Psoas muscle (tissue), 8 donors: Measurements from ENCODE around the gene CBL. TPM values are rescaled to one million over a fixed set of nuclear protein-coding genes. Genes with fewer than 3 reads are reported as not detected.
"Not testable (repeated sequence)": the region's sequence is repeated elsewhere in the genome, so short reads cannot be mapped to it uniquely, and the experiment has no call there.

Source experiments
- ATAC-seq, 4 donors: fragments of 200-7000 bp; cut with Tn5 transposase; one replicate each; pipeline ENCODE4 v1.9.1; 2020; ENCODE audit warnings: moderate library complexity in 3 of 4, mild to moderate bottlenecking in 2 of 4
- DNase-seq, 2 donors: peaks; one replicate each; pipeline ENCODE4 v3.0.0-alpha.2; 2020
- H3K27ac ChIP-seq: fragments of 200-600 bp; one replicate; pipeline ENCODE4 v1.8.0; 2022
- H3K27me3 ChIP-seq, 3 donors: fragments of 200-600 bp in 1 of 3; one replicate each; pipeline versions ENCODE4 v1.6.1 to v1.8.0; 2013 to 2022; ENCODE audit warnings: low read length in 2 of 3, mild to moderate bottlenecking in 2 of 3, moderate library complexity in 1 of 3; ENCODE audit not compliant: insufficient read depth in 3 of 3
- H3K36me3 ChIP-seq, 2 donors: fragments of 200-600 bp in 1 of 2; one replicate each; pipeline versions ENCODE4 v1.6.1 to v1.8.0; 2013 to 2022; ENCODE audit warnings: low read depth in 1 of 2, mild to moderate bottlenecking in 1 of 2, moderate library complexity in 1 of 2; ENCODE audit not compliant: insufficient read depth in 1 of 2
- H3K4me1 ChIP-seq: fragments of 200-600 bp; one replicate; pipeline ENCODE4 v1.8.0; 2022
- H3K4me3 ChIP-seq: fragments of 200-600 bp; one replicate; pipeline ENCODE4 v1.8.0; 2022; ENCODE audit warnings: mild to moderate bottlenecking
- H3K9me3 ChIP-seq: fragments of 200-600 bp; one replicate; pipeline ENCODE4 v1.8.0; 2022
- CTCF ChIP-seq: fragments of 200-600 bp; IDR thresholded peaks from one replicate; pipeline ENCODE4 v1.8.0; 2022; ENCODE audit warnings: antibody characterized with exemption
- WGBS, 3 donors: extraction: QIAGEN DNeasy Blood & Tissue Kit; methylation state at CpG; one replicate each; pipeline versions ENCODE4 v1.1.6 to v1.1.7; 2013; 5-methylcytosine and 5-hydroxymethylcytosine counted together
- intact Hi-C, 2 donors: fragments of 100-400 bp; cut with DNase I; formaldehyde crosslinking; loops; one replicate each; pipeline versions ENCODE4 v1.11.0 to v1.14.2; 2022
- polyA plus RNA-seq, 3 donors: library from polyadenylated mRNA; stranded (reverse); fragments of 200-250 nt; gene quantifications; one replicate each; pipeline ENCODE4 v1.2.3, GENCODE V29; 2013
- total RNA-seq, 4 donors: library from RNA; stranded (reverse); fragmentation: NEBNext Ultra II Directional in 2 of 4; extraction: Animal tissue kit (Norgen Biotek cat#: 25700) in 2 of 4; gene quantifications; one replicate each; pipeline versions ENCODE4 v1.2.1 to v1.2.4, GENCODE V29; 2021 to 2023
- donor health status: healthy with polysubstance abuse.
- donor health status: DM: no; HTN: no; CAD: no; lungs with moderate emphysema.
- donor health status: Bipolar disorder and iron deficiency.
- donor health status: healthy.
- donor health status: DM: yes; HTN: yes; CAD: no.
- donor health status: DM: no; HTN: no; CAD: no.
- donor health status: DM: no; HTN: no; CAD: no.
- donor health status: DM: yes; HTN: yes; CAD: no.

Gene CBL
- total and polyA plus RNA-seq, 7 donors: 0.94 to 7.6 (median 3.6) TPM

DNA sequence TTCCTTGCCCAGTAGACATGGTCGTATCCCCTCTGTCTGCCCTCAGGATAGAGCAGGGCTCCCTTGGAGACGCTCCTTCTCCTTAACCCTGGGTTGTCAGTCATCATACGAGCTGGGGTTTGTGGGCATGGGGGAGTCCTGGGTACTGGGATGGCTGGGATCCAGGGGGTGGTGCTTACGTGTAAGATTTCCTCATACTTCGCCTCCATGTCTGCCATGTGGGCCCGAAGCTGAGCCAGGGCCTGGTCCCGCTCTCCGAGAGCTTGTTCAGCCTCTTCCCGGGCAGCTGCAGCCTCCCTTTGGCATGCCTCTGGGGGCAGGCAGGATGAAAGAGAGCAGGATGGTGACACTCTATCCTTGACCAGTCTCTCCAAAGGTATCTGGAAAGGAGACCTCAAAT, 15.6 kb upstream of the CBL start:
- H3K27ac ChIP-seq: no peak overlapping the region
- intact Hi-C loops: loop anchor here in 1 of 2 donors (5.0 kb wide), 1 partner anchor 43 kb away; the partner anchor contains the start of gene ABCG4
- no peaks in the 10 kb centered on the region for H3K27me3 ChIP-seq
- H3K36me3 ChIP-seq: no peaks in the 10 kb centered on the region
- no peak for DNase-seq
- no peak for TF ChIP-seq CTCF
- H3K4me3 ChIP-seq: no peak overlapping the region
- H3K9me3 ChIP-seq: no peaks in the 10 kb centered on the region
- H3K4me1 ChIP-seq: no peaks in the 10 kb centered on the region
- ATAC-seq: no peak
- WGBS, 3 donors: 52 to 67% (median 58%) methylated on average over 9 of the region's 9 CpGs

GRCh38 chr11:119191265-119191664, 14.9 kb upstream of the CBL start:
- intact Hi-C loops: loop anchor here in 1 of 2 donors (5.0 kb wide), 1 partner anchor 44 kb away; the partner anchor contains the start of gene ABCG4

DNA sequence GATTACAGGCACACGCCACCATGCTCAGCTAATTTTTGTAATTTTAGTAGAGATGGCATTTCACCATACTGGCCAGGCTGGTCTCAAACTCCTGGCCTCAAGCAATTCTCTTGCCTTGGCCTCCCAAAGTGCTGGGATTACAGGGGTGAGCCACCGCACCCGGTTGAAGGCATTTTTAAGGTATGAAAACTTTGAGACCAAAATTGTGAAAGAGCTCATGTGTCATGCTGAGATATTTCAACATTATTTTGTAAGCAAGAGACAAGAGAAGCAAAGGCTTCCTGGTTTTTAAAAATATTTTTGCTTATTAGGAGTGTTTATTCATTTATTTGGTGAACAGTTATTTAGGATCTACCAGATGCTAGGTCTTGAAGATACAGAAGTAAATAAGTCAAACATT, 14.0 kb upstream of the CBL start:
- H3K36me3 ChIP-seq: no peaks in the 10 kb centered on the region
- no peaks in the 10 kb centered on the region for H3K9me3 ChIP-seq
- H3K27ac ChIP-seq: no peak overlapping the region
- H3K27me3 ChIP-seq: no peaks in the 10 kb centered on the region
- peaks cover 2% of the 10 kb centered on the region for H3K4me1 ChIP-seq
- WGBS, 3 donors: 94 to 98% (median 94%) methylated on average over 3 of the region's 3 CpGs
- ATAC-seq (no peak), DNase-seq (no peak)
- H3K4me3 ChIP-seq: no peak overlapping the region
- intact Hi-C loops: loop anchor here in 1 of 2 donors (5.0 kb wide), 1 partner anchor 45 kb away; the partner anchor contains the start of gene ABCG4
- TF ChIP-seq CTCF: no peak

More at GRCh38 chr11:119191265-119191664, 14.9 kb upstream of the CBL start:
- not testable (repeated sequence) for H3K4me1 ChIP-seq, ATAC-seq, H3K4me3 ChIP-seq, H3K9me3 ChIP-seq, DNase-seq, H3K36me3 ChIP-seq, H3K27me3 ChIP-seq, H3K27ac ChIP-seq
- 87 to 94% (median 91%) methylated on average over 14 of the region's 14 CpGs for WGBS, 3 donors

GRCh38 chr11:119193001-119193400, 13.1 kb upstream of the CBL start:
- H3K27ac ChIP-seq: no peak overlapping the region
- WGBS, 3 donors: 83 to 89% (median 87%) methylated on average over 5 of the region's 5 CpGs
- H3K4me3 ChIP-seq: no peak overlapping the region
- no peak for DNase-seq
- H3K36me3 ChIP-seq: no peaks in the 10 kb centered on the region
- no peaks in the 10 kb centered on the region for H3K9me3 ChIP-seq
- H3K27me3 ChIP-seq: no peaks in the 10 kb centered on the region
- peaks cover 2% of the 10 kb centered on the region for H3K4me1 ChIP-seq
- no peak for TF ChIP-seq CTCF
- ATAC-seq: no peak
- intact Hi-C loops: loop anchor here in 1 of 2 donors (5.0 kb wide), 1 partner anchor 46 kb away; the partner anchor contains the start of gene ABCG4

DNA sequence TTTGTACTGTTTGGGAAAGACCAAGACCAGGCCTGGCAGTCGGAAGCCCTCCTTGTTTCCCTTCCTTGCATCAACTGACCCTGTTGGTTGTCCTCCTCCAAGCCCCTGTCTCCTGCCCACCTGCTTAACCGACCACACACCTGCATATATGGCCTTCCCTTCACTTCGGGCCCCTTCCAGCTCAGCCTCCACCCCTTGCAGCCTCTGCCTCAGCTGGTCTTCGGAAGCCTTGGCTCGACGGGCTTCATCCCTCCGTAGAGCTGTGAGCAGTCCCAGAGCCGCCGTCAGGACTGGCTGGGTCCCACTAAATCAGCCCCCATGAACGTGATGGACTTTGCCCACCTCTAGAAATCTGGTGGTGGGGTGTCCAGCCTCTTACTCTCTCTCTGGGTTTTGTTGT, 12.5 kb upstream of the CBL start:
- Histone ChIP-seq H3K4me3 (no peak overlapping the region), H3K4me1 (peaks cover 2% of the 10 kb centered on the region), H3K27me3 (no peaks in the 10 kb centered on the region), H3K9me3 (no peaks in the 10 kb centered on the region), H3K27ac (no peak overlapping the region), H3K36me3 (no peaks in the 10 kb centered on the region)
- TF ChIP-seq CTCF: no peak
- intact Hi-C loops: loop anchor here in 1 of 2 donors (5.0 kb wide), 1 partner anchor 46 kb away; the partner anchor contains the start of gene ABCG4
- 87 to 90% (median 87%) methylated on average over 10 of the region's 10 CpGs for WGBS, 3 donors
- no peak for ATAC-seq
- no peak for DNase-seq
